GM12878 (cell line): Measurements from ENCODE around the gene EYA2. TPM values are rescaled to one million over a fixed set of nuclear protein-coding genes. Genes with fewer than 3 reads are reported as not detected.

Experiments used
- ATAC-seq: fragments of 200-7000 bp; cut with Tn5 transposase; 3 replicates; pipeline ENCODE4 v1.9.1; 2020; ENCODE audit warnings: mild to moderate bottlenecking, moderate library complexity
- BruUV-seq: library from RNA; stranded (reverse); fragments of 400-500 nt; replicated peaks from 2 replicates; lab custom pipeline; 2021; lab: Mats Ljungman, UMichigan
- CTCF ChIA-PET: fragments of 300-600 bp; sonication (Branson Sonifier 250); formaldehyde crosslinking; extraction: SDS; loops from one replicate; lab custom pipeline; 2021; ENCODE audit warnings: inconsistent platforms; lab: Yijun Ruan, JAX
- POLR2A ChIA-PET: fragments of 350-600 bp; formaldehyde crosslinking; extraction: SDS; loops from one replicate; lab custom pipeline; 2021; ENCODE audit warnings: inconsistent platforms; lab: Charles Lee
- RAD21 ChIA-PET: fragments of 300-600 bp; sonication (Branson Sonifier 250); formaldehyde crosslinking; loops from one replicate; lab custom pipeline; 2023; ENCODE audit warnings: antibody characterized with exemption; ENCODE audit not compliant: unreplicated experiment; lab: Charles Lee
- SMC1A ChIA-PET: fragments of 300-600 bp; sonication (Branson Sonifier 250); formaldehyde crosslinking; loops from one replicate; lab custom pipeline; 2023; ENCODE audit not compliant: unreplicated experiment, uncharacterized antibody; lab: Charles Lee
- DNase-seq: peaks from one replicate; pipeline ENCODE4 v3.0.0-alpha.2; 2011; ENCODE audit warnings: low read depth, low spot score
- FAIRE-seq: peaks from 3 replicates; lab custom pipeline; 2011; peaks lifted over from hg19 to GRCh38; lab: Jason Lieb, UNC
- H2AFZ ChIP-seq: 2 replicates; pipeline ENCODE4 v1.6.0; 2011; ENCODE audit warnings: low read depth, low read length, control low read depth; ENCODE audit not compliant: control insufficient read depth
- H3K27ac ChIP-seq: 2 replicates; pipeline ENCODE4 v1.5.1; 2011; ENCODE audit warnings: control low read depth; ENCODE audit not compliant: control insufficient read depth, insufficient read depth
- H3K27me3 ChIP-seq, 2 experiments: replicated peaks in 1 of 2; 2 replicates each; pipeline versions ENCODE4 v1.6.0 to v1.6.1; 2011; ENCODE audit warnings: low read length in 1 of 2; ENCODE audit not compliant: control insufficient read depth in 2 of 2, insufficient read depth in 2 of 2
- H3K36me3 ChIP-seq, 2 experiments: 2 replicates each; pipeline ENCODE4 v1.5.1; 2011; ENCODE audit warnings: low read length in 1 of 2; ENCODE audit not compliant: control insufficient read depth in 2 of 2, insufficient read depth in 2 of 2
- H3K4me1 ChIP-seq: 2 replicates; pipeline ENCODE4 v1.6.1; 2011; ENCODE audit warnings: mild to moderate bottlenecking, low read length, moderate library complexity, mixed read lengths; ENCODE audit not compliant: control insufficient read depth, insufficient read depth
- H3K4me2 ChIP-seq: 2 replicates; pipeline ENCODE4 v1.6.0; 2011; ENCODE audit warnings: control low read depth; ENCODE audit not compliant: control insufficient read depth, insufficient read depth
- H3K4me3 ChIP-seq: fragments of 200-600 bp; sonication (generic); 2 replicates; pipeline ENCODE4 v1.5.1; 2016
- H3K79me2 ChIP-seq: 2 replicates; pipeline ENCODE4 v1.6.0; 2011; ENCODE audit warnings: low read length; ENCODE audit not compliant: control insufficient read depth, insufficient read depth
- H3K9ac ChIP-seq: 2 replicates; pipeline ENCODE4 v1.8.0; 2011; ENCODE audit warnings: low read length, control low read depth, mixed read lengths; ENCODE audit not compliant: control insufficient read depth, insufficient read depth
- H3K9me3 ChIP-seq: replicated peaks from 3 replicates; pipeline ENCODE4 v1.5.1; 2011; ENCODE audit warnings: mild to moderate bottlenecking, low read length; ENCODE audit not compliant: control insufficient read depth, insufficient read depth
- H4K20me1 ChIP-seq: 2 replicates; pipeline ENCODE4 v1.6.0; 2011; ENCODE audit not compliant: control insufficient read depth, insufficient read depth
- BACH1 ChIP-seq: fragments of 450-650 bp; IDR thresholded peaks from 2 replicates; pipeline ENCODE4 v1.6.1; 2017; ENCODE audit warnings: mild to moderate bottlenecking, borderline replicate concordance
- BCL11A ChIP-seq: IDR thresholded peaks from 2 replicates; pipeline ENCODE4 v1.6.1; 2011; ENCODE audit warnings: low read depth, low read length
- CHD4 ChIP-seq: fragments of 200-600 bp; sonication (generic); IDR thresholded peaks from 2 replicates; pipeline ENCODE4 v1.6.1; 2016; ENCODE audit warnings: mild to moderate bottlenecking
- FOS ChIP-seq: IDR thresholded peaks from 3 replicates; pipeline ENCODE4 v1.6.1; 2011; ENCODE audit warnings: borderline replicate concordance; ENCODE audit not compliant: insufficient read length; ENCODE audit errors: extremely low read depth
- IKZF1 ChIP-seq: fragments of 450-650 bp; conservative IDR thresholded peaks from 2 replicates; pipeline ENCODE4 v1.6.1; 2017; ENCODE audit warnings: antibody characterized with exemption, mild to moderate bottlenecking
- KAT2A ChIP-seq: conservative IDR thresholded peaks from 2 replicates; pipeline ENCODE4 v1.6.1; 2011; ENCODE audit warnings: low read depth, low read length; ENCODE audit not compliant: control insufficient read depth
- NFYB ChIP-seq: IDR thresholded peaks from 2 replicates; pipeline ENCODE4 v1.6.1; 2011; ENCODE audit warnings: low read depth, mild to moderate bottlenecking, low read length, improper control_type of control experiment, moderate library complexity; ENCODE audit not compliant: insufficient read depth
- PAX8 ChIP-seq: fragments of 450-650 bp; IDR thresholded peaks from 2 replicates; pipeline ENCODE4 v1.6.1; 2017; ENCODE audit warnings: mild to moderate bottlenecking, moderate library complexity
- POU2F2 ChIP-seq: IDR thresholded peaks from 3 replicates; pipeline ENCODE4 v1.6.1; 2011; ENCODE audit warnings: low read depth, mild to moderate bottlenecking, low read length, borderline replicate concordance
- REST ChIP-seq: IDR thresholded peaks from 2 replicates; pipeline ENCODE4 v1.6.1; 2012; ENCODE audit warnings: mild to moderate bottlenecking, low read depth, low read length
- SPI1 ChIP-seq: IDR thresholded peaks from 2 replicates; pipeline ENCODE4 v1.6.1; 2011; ENCODE audit warnings: low read depth, mild to moderate bottlenecking, low read length, moderate library complexity, borderline replicate concordance; ENCODE audit not compliant: insufficient read depth
- STAT1 ChIP-seq: fragments of 450-650 bp; conservative IDR thresholded peaks from 2 replicates; pipeline ENCODE4 v1.6.1; 2014; ENCODE audit warnings: antibody characterized with exemption, mild to moderate bottlenecking
- STAT3 ChIP-seq: IDR thresholded peaks from 2 replicates; pipeline ENCODE4 v1.6.1; 2011; ENCODE audit warnings: low read depth, low read length, improper control_type of control experiment
- TCF3 ChIP-seq: IDR thresholded peaks from 2 replicates; pipeline ENCODE4 v1.6.1; 2012; ENCODE audit warnings: low read depth, mild to moderate bottlenecking, low read length, borderline replicate concordance; ENCODE audit not compliant: insufficient read depth
- YBX1 ChIP-seq: fragments of 450-650 bp; IDR thresholded peaks from 2 replicates; pipeline ENCODE4 v1.6.1; 2016; ENCODE audit warnings: antibody characterized with exemption
- ZBED1 ChIP-seq: IDR thresholded peaks from 2 replicates; pipeline ENCODE4 v1.6.1; 2016; ENCODE audit warnings: borderline replicate concordance
- ZBTB11 ChIP-seq: fragments of 450-650 bp; formaldehyde crosslinking; IDR thresholded peaks from 2 replicates; pipeline ENCODE4 v1.5.0; 2022; ENCODE audit warnings: mild to moderate bottlenecking, missing genetic modification characterization
- ZNF207 ChIP-seq: fragments of 450-650 bp; IDR thresholded peaks from 2 replicates; pipeline ENCODE4 v1.6.1; 2014; ENCODE audit warnings: antibody characterized with exemption, mild to moderate bottlenecking, borderline replicate concordance
- ZNF274 ChIP-seq: IDR thresholded peaks from one replicate; pipeline ENCODE4 v1.8.0; 2011; ENCODE audit not compliant: insufficient read length, insufficient read depth
- WGBS: methylation state at CpG from one replicate; pipeline ENCODE4 v1.1.6; 2016; ENCODE audit warnings: low lambda C conversion rate; ENCODE audit not compliant: insufficient replicate concordance, insufficient coverage; ENCODE audit errors: missing lambda C conversion rate; 5-methylcytosine and 5-hydroxymethylcytosine counted together
- in situ Hi-C: fragments of 300-500 bp; cut with MboI; formaldehyde crosslinking; loops from 9 replicates; pipeline ENCODE4 v1.14.3; 2018; ENCODE audit warnings: mixed read lengths
- intact Hi-C: fragments of 100-400 bp; cut with micrococcal nuclease; formaldehyde crosslinking; loops from one replicate; pipeline ENCODE4 v1.14.2; 2022; ENCODE audit not compliant: unreplicated experiment
- polyA plus RNA-seq, 11 experiments: library from polyadenylated mRNA; depleted of rRNA in 4 of 11; unstranded in 6 of 11; stranded (reverse) in 5 of 11; fragments of >200 nt; fragmentation: Nextera tagmentation in 4 of 11; fragmentation: Illumina TruSeq in 1 of 11; extraction: Ambion mirVana in 4 of 11; extraction: Trizol in 1 of 11; gene quantifications; 1 replicate in 1 of 11; 2 replicates in 10 of 11; pipeline versions ENCODE4 v1.2.1 to v1.2.3, GENCODE V29; 2011 to 2016; ENCODE audit warnings: inconsistent platforms in 2 of 11, missing spikeins in 2 of 11, low read depth in 1 of 11
- total RNA-seq, 4 experiments: library from RNA; depleted of rRNA in 3 of 4; stranded (reverse); fragments of >200 nt in 3 of 4; fragmentation: Illumina TruSeq in 1 of 4; extraction: Trizol in 1 of 4; gene quantifications; 2 replicates each; pipeline versions ENCODE4 v1.2.1 to v1.2.3, GENCODE V29; 2013 to 2021

EYA2 gene
- total and polyA plus RNA-seq, 10 of the 15 experiments (the other 5 are each of a cell fraction or from before 2014, with no cell fraction given), result 0.20 TPM; not detected in 9

GRCh38 chr20:46948081-46948480 lies 53.4 kb downstream of the EYA2 start:
- in situ Hi-C loops, result no loop called here
- no peak for DNase-seq
- no peak overlapping the region for H3K4me3 ChIP-seq

More at GRCh38 chr20:46948081-46948480, 53.4 kb downstream of the EYA2 start:
- TF ChIP-seq ZBED1, result no peak
- TF ChIP-seq PAX8, result no peak
- TF ChIP-seq CHD4, result no peak
- no peak for TF ChIP-seq STAT1
- no peak for TF ChIP-seq ZBTB11
- no peak for TF ChIP-seq STAT3
- no peak for TF ChIP-seq YBX1
- TF ChIP-seq POU2F2, result no peak
- no peak for TF ChIP-seq KAT2A
- TF ChIP-seq TCF3, result no peak
- TF ChIP-seq ZNF274, result no peak
- no peak for TF ChIP-seq REST
- TF ChIP-seq IKZF1, result no peak
- TF ChIP-seq BACH1, result no peak
- TF ChIP-seq SPI1, result no peak
- TF ChIP-seq NFYB, result no peak
- no peak for TF ChIP-seq FOS
- TF ChIP-seq ZNF207, result no peak
- no peak for TF ChIP-seq BCL11A
- TF ChIP-seq, all 136 proteins: peak for 0
- Histone ChIP-seq H3K27me3 (no peaks in the 10 kb centered on the region; a peak in 2 of 4 replicates), H3K36me3 (no peaks in the 10 kb centered on the region), H2AFZ (no peak overlapping the region), H3K9me3 (no peaks in the 10 kb centered on the region), H3K4me1 (no peaks in the 10 kb centered on the region), H3K4me2 (no peak overlapping the region), H3K27ac (no peak overlapping the region), H3K9ac (no peak overlapping the region), H3K79me2 (no peaks in the 10 kb centered on the region), H4K20me1 (no peaks in the 10 kb centered on the region)
- POLR2A ChIA-PET, result interaction anchor here (0.6 kb wide), 1 partner anchor 260 kb away, joined by 4 read pairs; no protein-coding TSS in a partner anchor
- 45% methylated on average over 3 of the region's 3 CpGs for WGBS
- SMC1A ChIA-PET, result interaction anchor here (1.4 kb wide), 1 partner anchor 76 kb away, joined by 3 read pairs; no protein-coding TSS in a partner anchor
- ATAC-seq (no peak), FAIRE-seq (no peak)
- RAD21 ChIA-PET, result no interaction called here
- CTCF ChIA-PET, result no interaction called here
- no TSS peak for BruUV-seq
- intact Hi-C loops, result no loop called here
